NB4 (cell line): Measurements from ENCODE around the gene MYORG.

ENCODE experiments used
- DNase-seq: peaks from one replicate; pipeline ENCODE4 v3.0.0; 2010; ENCODE audit warnings: low read depth
- H3K4me3 ChIP-seq: one replicate; pipeline ENCODE4 v1.5.1; 2011; ENCODE audit warnings: mild to moderate bottlenecking, low read depth, low read length, moderate library complexity
- MYC ChIP-seq: IDR thresholded peaks from 2 replicates; pipeline ENCODE4 v1.6.1; 2011; ENCODE audit warnings: low read depth, low read length
- POLR2A ChIP-seq: IDR thresholded peaks from 2 replicates; pipeline ENCODE4 v1.6.1; 2011; ENCODE audit warnings: mild to moderate bottlenecking; ENCODE audit not compliant: insufficient read length; ENCODE audit errors: extremely low read depth
- TF ChIP-seq, protein P1 (sequence below): IDR thresholded peaks from 2 replicates; pipeline ENCODE4 v1.6.1; 2011; ENCODE audit warnings: low read depth, low read length
- TF ChIP-seq, protein P2 (sequence below): IDR thresholded peaks from one replicate; pipeline ENCODE4 v1.5.1; 2012; ENCODE audit warnings: low read depth, low read length

MYORG gene

DNA sequence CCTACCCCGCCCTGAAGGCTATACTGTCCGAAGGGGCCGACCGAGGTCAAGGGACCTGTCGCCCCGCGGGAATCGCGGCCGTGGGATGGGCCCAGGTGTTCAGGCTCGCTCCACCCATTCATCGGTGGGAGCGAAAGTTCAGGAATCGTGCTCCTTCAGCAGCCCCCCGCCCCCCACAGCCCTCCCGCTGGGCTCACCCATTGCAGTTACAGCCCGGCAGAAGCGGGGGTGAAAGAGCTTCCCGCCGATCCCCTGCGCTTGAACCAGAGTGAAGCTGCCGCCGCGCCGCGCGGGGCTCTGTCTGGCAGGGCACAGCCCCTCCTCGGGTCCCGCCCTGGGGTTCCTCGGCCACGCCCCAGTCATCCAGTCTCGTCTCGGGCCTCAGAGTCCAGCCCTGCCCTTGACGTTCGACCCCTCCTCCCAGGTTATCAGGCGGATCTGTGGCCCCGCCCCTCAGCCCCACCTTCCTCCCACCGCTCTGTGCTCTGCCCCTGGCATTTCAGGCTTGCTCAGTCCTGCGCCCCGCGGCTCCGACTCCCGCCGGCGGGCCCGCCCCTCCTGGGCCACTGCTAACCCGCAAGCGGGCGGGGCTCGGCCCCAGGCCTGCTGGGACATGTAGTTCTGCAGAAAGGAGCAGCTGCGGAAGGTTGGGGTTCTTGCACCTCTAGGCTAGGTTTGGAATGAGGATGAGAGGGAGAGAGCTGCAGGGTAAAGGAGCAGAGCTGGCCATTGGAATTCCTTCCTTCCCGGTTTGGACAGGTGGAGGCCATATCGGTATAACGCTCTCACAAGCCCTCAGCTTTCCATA, at the start of gene MYORG:
MYORG (minus strand) TSS at position 303 of the 808 bp plus-strand sequence. CDS start 3,955 bp downstream, outside the sequence.
- DNase-seq = peak; percentile 100
- TF ChIP-seq, protein P1, sequence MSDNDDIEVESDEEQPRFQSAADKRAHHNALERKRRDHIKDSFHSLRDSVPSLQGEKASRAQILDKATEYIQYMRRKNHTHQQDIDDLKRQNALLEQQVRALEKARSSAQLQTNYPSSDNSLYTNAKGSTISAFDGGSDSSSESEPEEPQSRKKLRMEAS = peak; percentile 40; the same call in 1 of the 2 replicates
- TF ChIP-seq, protein P2, sequence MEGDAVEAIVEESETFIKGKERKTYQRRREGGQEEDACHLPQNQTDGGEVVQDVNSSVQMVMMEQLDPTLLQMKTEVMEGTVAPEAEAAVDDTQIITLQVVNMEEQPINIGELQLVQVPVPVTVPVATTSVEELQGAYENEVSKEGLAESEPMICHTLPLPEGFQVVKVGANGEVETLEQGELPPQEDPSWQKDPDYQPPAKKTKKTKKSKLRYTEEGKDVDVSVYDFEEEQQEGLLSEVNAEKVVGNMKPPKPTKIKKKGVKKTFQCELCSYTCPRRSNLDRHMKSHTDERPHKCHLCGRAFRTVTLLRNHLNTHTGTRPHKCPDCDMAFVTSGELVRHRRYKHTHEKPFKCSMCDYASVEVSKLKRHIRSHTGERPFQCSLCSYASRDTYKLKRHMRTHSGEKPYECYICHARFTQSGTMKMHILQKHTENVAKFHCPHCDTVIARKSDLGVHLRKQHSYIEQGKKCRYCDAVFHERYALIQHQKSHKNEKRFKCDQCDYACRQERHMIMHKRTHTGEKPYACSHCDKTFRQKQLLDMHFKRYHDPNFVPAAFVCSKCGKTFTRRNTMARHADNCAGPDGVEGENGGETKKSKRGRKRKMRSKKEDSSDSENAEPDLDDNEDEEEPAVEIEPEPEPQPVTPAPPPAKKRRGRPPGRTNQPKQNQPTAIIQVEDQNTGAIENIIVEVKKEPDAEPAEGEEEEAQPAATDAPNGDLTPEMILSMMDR = no peak
- TF ChIP-seq MYC = peak; percentile 10; the same call in 1 of the 2 replicates
- peak; percentile 16 for TF ChIP-seq POLR2A
- peak within 1 kb of the TSS; percentile 78 for H3K4me3 ChIP-seq

DNA sequence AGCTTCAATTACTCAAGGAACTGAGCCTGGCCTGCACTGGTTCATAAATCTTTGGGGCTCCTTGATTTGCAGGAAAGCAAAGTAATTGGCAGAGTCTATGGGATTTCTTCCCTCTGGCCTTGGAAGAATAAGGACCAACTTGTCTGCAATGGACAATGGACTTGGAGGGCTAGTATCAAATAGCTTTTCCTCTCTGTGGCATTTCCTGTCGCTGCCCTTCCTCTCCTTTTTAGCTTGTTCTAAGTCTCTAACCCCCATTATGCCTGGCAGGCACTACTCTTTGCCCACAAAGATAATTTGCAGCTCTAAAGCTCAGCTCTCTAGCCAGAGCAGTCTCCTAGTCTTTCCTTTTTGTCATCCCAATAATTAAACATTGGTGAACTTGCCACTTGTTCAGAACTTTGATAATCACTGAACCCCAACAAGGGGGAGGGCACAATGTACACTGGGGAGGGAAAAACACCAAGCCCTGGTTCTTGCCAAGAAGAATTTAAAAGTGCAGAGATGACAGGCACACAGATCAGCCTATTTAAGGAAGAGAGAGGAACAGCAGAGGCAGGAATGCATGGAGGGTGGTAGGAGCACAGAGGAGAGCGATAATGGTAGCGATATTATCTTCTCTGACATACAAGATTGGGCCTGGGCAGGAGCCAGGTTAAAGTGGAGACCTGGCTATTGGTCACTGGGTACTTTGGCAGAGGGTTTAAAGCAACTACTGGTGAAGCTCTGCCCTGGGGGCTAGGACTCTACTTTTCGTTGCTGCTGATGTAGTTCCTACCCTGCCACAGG, 43.2 kb upstream of the MYORG start:
- no peak for DNase-seq
- H3K4me3 ChIP-seq = no peak overlapping the region
- no peak for TF ChIP-seq MYC
- TF ChIP-seq, protein P1 = no peak
- TF ChIP-seq, protein P2 = no peak
- no peak for TF ChIP-seq POLR2A

DNA sequence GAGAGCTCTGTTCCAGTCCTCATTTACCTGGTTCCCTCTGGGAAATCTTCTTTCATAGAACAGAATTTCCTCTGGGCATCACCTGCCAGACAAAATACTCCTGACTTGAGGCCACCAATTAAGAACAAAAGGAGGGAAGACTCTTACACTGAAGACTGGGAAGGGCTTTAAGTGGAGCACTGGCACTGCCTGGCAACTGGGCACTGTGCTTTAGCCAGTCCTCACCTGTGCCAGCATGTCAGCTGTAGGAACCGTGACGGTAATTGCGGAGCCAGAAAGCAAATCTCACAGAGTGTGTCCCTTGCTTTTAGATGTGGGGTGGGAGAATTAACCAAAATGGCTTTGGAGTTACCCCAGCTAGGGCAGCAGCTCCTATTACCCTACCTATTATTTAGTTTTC, 41.0 kb upstream of the MYORG start:
- DNase-seq = no peak
- TF ChIP-seq MYC (no peak), POLR2A (no peak)
- TF ChIP-seq, protein P2 = no peak
- TF ChIP-seq, protein P1 = no peak
- no peak overlapping the region for H3K4me3 ChIP-seq

DNA sequence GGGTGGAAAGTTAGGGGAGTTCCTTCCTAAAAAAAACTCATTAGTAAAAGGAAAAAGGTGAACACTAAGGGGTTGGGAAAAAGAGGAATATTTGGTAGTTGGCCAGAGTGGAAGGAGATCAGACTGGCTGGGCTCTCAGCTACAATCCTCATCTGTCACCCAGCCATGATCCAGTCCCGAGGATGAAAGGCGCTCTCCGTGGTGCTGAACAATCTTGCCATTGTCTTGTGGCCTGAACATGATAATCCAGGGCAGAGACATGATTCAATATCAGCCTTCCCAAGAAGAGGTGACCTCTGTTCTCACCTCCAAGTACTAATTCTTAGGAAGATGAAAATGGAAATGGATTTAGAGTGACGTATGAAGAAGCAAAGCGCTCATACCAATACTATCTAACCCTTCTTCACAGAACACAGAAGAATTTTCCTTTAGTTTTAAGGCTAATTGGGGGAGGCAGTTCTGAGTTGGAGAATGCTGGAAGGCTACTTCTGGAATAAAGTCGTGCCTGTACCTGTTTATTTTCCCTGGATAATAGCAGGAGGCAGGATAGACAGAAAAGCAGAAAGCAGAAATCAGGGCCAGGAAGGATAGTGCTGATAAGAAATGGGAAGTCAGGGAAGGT, 36.6 kb upstream of the MYORG start:
- DNase-seq = peak; percentile 75
- H3K4me3 ChIP-seq = no peak overlapping the region
- peak; percentile 26; the same call in 1 of the 2 replicates for TF ChIP-seq MYC
- TF ChIP-seq, protein P1 = 0 out of 2 replicates have a peak, but pooled peaks have one; percentile 40
- no peak for TF ChIP-seq POLR2A

DNA sequence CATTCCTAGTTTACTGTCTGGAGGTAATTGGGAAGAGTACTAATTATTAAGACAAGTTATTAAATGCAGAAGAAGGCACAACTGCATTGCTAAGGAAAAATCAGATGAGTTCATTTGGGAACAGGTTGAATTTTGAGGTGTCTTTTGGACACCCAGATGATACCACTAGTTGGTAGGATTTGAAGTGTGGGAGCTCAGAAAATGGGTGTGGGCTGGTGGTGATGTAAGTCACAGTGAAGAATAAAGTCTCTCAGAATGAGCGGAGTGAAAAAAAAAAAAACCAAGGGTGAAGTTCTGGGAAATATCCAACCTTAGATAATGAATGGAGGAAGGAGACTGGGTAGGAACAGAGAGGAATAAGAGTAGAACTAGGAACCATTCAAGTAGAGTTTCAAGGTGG, 35.6 kb upstream of the MYORG start:
- TF ChIP-seq MYC = no peak
- TF ChIP-seq, protein P1 = no peak
- TF ChIP-seq, protein P2 = no peak
- TF ChIP-seq POLR2A = no peak
- no peak for DNase-seq
- H3K4me3 ChIP-seq = no peak overlapping the region

DNA sequence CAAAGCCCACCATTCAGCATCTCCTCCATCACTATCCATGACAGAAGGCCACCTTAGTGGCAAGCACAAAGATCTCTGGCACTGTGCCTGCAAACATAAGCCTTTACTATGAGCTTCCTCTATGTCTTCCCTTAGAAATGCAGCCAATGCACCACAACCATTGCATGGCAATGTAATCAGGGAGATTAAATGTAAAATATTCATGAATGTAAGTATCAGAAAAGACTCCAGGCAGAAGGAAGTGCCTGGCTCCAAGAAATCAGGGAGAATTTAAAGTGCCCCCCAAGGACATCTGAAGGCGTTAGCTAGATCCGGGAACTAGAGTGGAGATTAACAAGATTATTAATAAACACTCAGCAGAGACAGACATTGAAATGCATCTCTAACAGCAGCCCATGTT, 32.5 kb upstream of the MYORG start:
- H3K4me3 ChIP-seq = no peak overlapping the region
- TF ChIP-seq, protein P1 = no peak
- TF ChIP-seq, protein P2 = no peak
- TF ChIP-seq POLR2A (no peak), MYC (no peak)
- DNase-seq = no peak
